HG03575 (cell line): ENCODE measurements around the gene ZP2.
"Not testable (repeated sequence)": the region's sequence is repeated elsewhere in the genome, so short reads cannot be mapped to it uniquely, and the experiment has no call there.

ENCODE experiments used
- ATAC-seq: cut with Tn5 transposase; IDR thresholded peaks from one replicate; pipeline ENCODE4 v1.9.1; 2021; ENCODE audit not compliant: unreplicated experiment, insufficient number of reproducible peaks, low FRiP score; ENCODE audit errors: extremely low read depth

The ZP2 gene

DNA sequence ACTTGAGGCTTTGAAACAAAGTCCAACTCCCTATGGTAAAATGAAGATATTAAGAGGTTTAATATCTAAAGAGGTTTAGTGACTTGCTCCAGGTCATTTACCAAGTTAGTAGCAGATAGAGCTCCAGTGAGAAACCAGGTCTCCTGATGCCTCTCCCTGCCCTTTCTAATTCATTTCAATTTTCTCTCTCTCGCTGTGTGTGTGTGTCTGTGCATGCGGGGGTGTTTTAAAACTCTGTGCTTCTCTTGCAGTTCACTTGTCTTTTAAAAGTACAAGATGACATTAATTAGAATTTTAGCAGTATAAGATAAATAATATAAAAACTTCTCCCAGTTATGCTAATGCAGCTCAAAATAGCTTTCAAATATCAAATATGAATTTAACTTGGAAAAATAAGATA is 8.2 kb upstream of the ZP2 start:
- no peak for ATAC-seq

DNA sequence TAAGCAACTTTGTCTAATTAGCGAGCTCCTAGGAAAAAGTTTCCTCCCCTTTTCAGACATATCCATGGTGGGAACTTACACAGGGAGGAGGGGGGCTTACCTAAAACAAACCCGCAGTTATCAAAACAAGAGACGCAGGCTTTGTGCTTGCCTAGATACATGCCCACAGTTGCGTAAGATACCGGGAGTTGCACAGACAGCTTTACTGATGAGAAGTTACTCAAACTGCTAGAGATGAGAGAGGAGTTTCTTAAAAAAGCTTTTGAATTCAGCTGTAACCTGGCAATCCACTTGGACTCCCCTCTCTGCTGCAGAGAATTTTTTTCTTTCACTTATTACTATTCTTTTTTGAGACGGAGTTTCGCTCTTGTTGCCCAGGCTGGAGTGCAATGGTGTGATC is 6.8 kb upstream of the ZP2 start:
- no peak for ATAC-seq

DNA sequence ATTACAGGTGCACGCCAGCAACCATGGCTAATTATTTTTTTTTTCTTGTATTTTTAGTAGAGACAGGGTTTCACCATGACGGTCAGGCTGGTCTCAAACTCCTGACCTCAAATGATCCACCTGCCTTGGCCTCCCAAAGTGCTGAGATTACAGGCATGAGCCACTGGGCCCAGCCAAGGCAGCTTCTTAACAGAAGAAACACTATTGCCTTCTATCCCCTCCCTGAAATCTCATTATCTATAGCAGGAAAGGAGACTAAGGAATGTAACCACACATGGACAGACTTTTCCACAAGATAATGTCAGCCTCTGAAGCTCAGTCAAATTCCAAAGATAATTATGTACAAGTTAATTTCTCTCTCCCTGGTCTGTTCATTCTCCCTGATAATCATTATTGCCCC is 5.7 kb upstream of the ZP2 start:
- no peak for ATAC-seq

DNA sequence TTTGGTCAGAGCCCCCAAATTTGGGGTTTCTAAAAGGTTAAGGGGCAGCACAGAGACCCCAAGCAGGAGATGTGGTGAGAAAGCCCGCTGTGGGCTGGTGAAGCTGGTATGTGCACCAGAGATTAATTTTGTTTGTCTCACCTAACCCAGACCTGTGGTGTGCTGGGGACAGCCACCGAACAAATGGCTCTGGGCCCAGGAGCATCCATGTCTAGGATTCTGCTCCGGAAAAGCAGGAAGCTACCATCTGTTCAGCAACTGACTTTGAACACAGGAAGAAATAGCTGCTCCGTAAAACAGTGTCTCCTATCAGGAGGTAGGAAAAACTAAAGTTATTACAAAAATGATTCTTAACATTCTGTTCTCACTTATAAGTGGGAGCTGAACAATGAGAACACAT is 2.7 kb upstream of the ZP2 start:
- no peak for ATAC-seq

DNA sequence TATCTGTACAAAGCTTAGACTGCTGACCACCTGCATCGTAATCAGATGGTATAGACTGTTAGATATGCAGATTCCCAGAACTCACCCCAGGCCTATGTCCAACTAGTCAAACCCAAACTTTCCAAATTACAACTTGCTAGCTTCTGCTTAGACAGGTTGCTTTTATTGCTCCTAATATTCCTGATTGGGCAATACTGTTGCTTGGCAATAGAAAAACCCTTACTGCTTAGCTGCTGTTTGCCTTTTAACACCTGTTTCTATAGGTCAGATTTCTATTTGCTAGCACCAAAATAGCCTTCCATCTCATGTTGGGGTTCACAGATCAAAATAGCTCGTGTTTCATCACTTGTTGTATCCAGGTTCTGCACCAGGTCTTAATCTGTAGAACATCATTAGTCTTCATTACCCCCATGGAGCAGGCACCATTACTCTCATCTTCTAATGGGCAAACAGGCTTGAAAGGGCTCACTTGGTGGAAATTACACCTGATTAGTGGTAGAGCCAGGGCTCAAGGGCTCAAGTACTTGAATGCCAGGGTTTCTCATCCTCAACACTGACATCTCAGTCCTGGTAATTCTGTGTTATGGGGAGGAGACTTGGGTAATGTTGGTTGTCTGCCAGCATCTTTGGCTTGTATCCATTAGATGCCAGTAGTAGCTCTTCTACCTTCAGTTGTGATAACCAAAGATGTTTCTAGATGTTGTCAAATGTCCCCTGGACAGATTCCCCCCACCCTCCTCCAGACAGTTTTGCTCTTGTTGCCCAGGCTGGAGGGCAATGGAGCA is 2.7 kb downstream of the ZP2 start:
- no peak for ATAC-seq

DNA sequence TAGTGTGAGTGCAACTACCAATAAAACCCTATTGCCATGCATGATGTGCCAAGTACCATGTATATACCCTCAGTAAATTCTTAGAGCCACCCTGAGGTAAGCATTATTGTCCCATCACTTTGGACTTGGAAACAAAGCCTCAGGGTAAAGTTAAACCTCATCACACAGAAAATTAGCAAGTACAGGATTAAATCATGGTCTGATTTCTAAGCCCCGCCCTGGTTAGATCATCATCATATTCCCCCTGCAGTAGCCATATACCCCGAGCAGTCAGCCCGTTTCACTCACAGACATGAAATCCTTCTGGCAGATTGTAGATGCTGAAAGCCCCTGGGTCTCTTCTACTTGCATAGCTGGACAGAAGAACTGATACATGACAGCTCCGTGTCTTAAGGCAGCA is 4.8 kb downstream of the ZP2 start:
- ATAC-seq, result no peak

DNA sequence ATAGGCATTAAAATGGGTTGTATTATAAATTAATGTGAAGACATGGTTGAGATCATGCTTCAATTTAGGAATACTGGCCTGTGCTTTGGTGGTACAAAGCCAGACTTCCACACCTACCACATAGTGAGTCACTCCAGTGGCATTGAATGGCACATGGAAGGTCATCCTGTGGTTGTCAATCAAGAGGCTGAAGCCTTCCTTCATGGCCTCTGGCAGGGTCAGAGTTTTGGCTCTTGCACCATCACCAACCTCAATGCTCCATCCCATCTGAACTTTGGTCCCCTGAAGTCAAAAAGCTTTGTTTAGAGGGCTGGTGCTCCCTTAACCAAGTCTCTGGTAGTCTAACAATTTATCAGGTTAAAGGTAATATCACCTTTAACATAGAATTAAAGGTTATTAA is 6.1 kb downstream of the ZP2 start:
- ATAC-seq, result no peak

DNA sequence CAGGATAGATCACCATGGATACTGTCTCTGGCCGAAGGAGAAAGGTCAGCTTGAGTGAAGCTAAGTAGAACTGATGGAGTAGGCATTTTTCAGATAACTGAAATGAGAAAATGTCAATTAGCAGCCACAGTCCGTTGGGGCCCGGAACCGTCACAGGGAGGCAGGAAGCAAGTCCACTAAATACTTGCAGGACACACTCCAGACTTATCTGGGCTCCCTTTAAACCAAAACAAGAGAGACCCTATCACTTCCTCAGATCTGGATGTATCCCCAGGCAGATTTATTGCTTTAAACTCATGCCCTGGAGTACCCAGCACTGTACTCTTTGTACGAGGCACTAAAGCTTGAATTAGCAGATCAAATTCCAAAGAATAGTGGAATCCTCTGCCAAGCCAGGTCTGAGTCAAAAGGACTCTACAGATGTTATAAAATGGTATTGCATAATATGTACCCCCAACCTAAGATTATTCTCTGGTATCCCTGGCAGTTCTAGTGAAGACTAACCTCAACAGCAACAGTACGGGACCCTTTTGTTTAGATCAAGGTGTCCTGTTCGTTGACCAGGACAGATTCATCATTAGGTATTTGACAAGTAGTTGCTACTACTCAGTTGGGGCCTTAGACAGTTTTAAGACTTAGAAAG is 8.1 kb downstream of the ZP2 start:
- ATAC-seq, result no peak

DNA sequence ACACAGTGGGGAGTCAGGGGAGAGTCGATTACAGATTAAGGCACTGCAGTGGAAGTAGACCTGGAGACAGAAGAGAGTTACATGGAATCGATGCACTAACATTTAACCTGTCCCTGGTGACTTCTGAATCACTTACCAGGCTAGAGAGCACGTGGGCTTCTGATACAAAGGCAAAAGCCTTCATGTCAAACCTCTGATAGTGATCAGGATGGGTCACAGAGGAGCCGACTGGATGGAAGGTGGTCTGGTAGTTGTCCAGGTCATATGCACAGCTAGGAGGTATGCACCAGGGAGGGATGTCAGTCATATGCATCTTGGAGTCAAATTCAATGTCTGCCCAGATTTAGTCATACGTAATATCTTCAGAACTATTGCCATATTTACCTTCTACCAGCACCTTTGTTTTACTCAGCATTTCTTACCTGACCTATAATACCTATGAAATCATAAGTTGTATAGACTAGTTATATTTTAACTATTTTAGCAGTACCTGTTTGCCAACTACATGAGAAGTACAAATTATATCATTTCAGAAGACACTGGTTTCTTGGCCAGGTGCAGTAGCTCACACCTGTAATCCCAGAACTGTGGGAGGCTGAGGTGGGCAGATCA is 11.7 kb downstream of the ZP2 start:
- no peak for ATAC-seq

DNA sequence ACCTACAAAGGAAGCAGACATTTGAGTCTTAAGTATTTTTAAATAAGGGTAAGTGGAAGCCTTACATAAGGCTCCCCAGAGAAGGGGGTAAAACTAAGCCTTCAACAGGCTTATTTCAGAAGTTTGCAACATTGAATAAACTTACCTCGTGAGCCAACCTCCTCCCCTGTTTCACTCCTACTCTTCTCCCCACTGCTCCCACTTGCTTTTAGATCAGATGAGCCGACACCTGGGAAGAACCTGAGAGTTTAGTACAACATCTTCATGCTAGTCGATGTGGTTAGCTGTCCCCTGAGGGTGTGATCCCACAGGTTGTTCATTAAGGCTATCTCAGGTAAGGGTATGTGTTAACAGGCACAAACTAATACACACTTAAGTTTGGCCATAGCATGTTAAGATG is 13.8 kb downstream of the ZP2 start:
- no peak for ATAC-seq

DNA sequence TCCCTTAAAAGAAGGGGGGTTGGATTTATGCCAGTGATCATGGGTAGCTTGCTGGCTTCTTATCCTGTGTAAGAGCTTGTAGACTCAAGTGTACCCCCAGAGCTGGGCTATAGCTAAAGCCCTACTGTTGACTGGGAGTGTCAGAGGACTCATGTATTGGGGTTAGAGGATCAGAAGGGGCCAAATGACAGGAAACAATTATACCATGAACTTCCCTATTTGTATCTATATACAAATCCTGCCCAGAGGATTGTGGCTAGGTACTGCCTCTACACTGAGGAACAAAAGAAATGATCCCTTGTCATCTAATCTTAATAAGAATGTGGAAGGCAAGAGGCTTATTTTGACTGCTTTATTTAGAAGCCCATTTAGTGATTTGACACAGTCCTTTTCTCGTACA is 14.3 kb downstream of the ZP2 start:
- ATAC-seq, result no peak

DNA sequence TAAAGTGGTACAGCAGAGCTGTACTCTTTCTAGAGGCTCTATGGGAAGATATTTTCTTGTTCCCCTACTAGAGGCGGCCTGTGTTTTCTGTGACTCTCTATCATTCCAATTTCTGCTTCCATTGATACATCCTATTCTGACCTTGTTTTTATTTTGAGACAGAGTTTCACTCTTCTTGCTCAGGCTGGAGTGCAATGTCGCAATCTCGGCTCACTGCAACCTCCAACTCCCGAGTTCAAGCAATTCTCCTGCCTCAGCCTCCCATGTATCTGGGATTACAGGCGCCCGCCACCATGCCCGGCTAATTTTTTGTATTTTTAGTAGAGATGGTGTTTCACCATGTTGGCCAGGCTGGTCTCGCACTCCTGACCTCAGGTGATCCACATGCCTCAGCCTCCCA is 16.0 kb downstream of the ZP2 start:
- ATAC-seq, result not testable (repeated sequence)

DNA sequence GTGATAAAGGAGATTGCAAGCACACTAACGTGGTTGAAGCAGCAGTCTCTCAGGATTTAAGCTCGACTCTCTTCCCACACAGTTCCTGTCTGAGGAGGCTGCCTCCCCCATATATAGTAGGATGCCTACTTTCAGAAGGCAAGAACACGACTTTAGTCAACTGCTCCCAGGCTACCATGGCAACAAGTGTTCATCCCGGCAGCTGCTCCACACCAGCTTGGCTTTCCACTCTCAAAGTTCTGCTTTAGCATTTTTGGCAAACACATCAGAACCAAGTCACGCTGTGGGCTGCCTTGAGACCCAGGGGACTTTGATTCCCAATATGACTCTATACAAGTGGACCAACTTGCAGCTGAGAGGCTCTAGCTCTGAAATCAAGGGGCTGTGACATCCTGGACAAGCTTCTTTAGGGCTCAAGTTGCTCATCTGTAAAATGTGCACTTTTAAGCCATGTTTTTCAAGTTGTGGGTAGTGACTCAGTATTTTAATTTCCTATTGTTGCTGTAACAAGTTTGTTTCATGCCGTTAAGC is 16.5 kb downstream of the ZP2 start:
- ATAC-seq, result no peak

DNA sequence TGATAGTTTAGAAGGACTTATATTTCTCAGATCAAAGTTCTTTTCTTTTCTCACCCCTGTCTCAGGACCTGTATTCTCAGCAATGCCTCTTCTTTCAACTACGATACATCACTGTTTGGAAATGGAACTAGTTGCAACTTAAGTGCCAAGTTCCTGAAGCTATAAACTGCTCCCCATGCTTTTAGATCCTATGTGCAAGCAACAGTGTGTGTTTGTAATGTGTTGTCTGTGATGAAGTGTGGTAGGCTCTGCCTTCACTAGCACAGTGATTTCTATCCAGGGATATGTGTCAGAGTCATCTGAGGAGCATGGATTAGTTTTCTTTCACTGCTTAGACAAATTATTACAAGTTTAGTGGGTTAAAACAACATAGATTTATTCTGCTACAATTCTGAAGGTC is 18.4 kb downstream of the ZP2 start:
- no peak for ATAC-seq

DNA sequence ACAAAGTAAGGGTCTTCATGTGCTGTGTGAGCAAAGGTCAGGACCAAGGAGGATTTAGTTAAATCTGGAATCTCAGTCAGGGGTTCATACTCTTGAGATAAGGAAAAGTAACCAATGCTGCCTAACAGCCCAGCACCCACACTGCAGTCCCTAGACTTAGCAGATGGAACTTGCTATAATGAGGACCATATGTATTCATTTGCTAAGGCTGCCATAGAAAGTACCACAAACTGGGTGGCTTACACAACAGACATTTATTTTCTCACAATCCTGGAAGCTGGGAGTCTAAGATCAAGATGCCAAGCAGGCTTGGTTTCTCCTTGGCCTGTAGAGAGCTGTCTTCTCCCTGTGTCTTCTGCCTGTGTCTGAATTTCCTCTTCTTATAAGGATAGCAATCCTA is 20.8 kb downstream of the ZP2 start:
- no peak for ATAC-seq

DNA sequence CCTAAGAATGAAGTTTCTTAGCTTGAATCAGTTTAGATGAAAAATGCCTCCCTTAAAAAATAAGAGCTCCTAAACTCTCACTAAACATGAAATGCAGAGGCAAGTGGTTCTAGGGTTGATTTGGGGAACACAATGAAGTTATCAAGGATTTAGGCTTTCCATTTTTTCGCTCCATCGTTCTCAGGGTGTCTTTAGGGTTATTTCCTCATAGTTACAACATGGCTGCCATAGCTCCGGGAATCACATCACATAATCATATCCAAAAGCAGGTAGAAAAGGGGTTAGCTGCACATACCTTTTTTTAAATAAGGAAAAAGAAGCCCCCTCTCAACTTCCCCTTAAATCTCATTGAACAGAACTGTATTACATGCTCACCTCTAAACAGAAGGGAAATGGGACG is 21.4 kb downstream of the ZP2 start:
- no peak for ATAC-seq

DNA sequence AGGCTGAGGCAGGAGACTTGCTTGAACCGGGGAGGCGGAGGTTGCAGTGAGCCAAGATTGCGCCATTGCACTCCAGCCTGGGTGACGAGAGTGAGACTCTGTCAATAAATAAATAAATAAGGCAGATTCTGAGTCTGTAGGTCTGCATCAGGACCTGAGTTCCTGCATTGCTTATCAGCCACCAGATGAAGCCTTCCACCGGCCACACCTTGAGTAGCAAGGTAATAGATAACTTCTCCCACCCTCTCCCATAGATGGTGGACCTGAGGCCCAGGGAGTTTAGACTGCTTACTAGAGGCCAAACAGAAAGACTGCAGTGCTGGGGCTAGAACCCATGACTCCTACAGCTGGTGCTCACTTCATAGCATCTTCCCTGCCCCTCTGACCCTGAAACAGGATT is 22.1 kb downstream of the ZP2 start:
- no peak for ATAC-seq

DNA sequence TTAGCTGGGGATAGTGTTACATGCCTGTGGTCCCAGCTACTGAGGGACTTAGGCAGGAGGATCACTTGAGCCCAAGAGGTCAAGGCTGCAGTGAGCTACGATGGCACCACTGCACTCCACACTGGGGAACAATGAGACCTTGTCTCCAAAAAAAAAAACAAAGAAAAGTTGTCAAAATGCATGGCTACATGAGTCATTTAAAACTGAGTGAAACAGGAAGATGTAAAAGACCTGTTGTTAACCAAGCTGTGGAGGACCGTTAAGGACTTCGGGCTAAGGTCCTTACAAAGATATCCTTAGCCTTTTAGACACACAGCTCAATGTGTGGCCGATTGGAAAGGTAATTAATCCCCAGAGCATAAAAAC is 25.1 kb downstream of the ZP2 start:
- no peak for ATAC-seq

DNA sequence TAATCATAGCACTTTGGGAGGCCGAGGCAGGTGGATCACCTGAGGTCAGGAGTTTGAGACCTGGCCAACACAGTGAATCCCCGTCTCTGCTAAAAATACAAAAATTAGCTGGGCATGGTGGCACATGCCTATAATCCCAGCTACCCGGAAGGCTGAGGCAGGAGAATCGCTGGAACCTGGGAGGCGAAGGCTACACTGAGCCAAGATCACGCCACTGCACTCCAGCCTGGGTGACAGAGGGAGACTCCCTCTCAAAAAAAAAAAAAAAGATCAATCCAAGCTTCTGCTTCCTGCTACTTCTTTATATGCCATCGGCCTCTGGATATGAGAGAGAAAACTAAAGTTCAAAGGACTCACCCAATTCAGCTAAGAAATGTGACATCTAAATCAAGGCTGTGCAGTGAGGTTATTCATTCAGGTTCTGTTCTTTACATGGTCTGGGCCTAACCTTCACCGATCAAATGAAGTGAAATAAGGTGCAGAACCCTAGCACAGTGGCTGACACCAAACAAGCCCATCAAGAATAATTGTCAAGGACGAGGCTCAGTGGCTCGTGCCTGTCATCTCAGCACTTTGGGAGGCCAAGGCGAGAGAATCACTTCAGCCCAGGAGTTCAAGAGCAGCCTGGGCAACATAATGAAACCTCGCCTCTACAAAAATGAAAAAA is 25.6 kb downstream of the ZP2 start:
- ATAC-seq, result no peak

DNA sequence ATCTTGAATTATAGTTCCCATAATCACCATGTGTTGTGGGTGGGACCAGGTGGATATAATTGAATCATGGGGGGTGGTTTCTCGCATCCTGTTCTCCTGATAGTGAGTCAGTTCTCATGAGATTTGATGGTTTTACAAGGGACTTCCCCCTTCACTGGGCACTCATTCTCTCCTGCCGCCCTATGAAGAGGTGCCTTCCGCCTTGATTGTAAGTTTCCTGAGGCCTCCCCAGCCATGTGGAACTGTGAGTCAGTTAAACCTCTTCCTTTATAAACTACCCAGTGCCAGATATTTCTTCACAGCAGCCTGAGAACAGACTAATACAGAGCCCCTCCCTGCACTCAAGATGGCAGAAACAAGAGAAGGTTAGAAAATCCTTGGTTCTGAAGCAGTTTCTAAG is 26.5 kb downstream of the ZP2 start:
- ATAC-seq, result no peak
